Renal pelvis (tissue), 4 donors: ENCODE data around the gene PARG. TPM values are rescaled to one million over a fixed set of nuclear protein-coding genes. Genes with fewer than 3 reads are reported as not detected.
"Not testable (repeated sequence)": the region's sequence is repeated elsewhere in the genome, so short reads cannot be mapped to it uniquely, and the experiment has no call there.

Experiments used
- DNase-seq: peaks from one replicate; pipeline ENCODE4 v3.0.0-alpha.2; 2013
- polyA plus RNA-seq, 3 donors: library from polyadenylated mRNA; unstranded; fragments of 120-200 nt; gene quantifications; one replicate each; pipeline ENCODE4 v1.2.1, GENCODE V29; 2013; ENCODE audit not compliant: insufficient read length in 3 of 3

PARG gene
- polyA plus RNA-seq, 3 donors = 32.9 to 42.3 (median 41.6) TPM

GRCh38 chr10:49908290-49909080 is 33.3 kb downstream of the PARG start:
- not testable (repeated sequence) for DNase-seq

GRCh38 chr10:49903829-49904228 is 38.0 kb downstream of the PARG start:
- DNase-seq = not testable (repeated sequence)

DNA sequence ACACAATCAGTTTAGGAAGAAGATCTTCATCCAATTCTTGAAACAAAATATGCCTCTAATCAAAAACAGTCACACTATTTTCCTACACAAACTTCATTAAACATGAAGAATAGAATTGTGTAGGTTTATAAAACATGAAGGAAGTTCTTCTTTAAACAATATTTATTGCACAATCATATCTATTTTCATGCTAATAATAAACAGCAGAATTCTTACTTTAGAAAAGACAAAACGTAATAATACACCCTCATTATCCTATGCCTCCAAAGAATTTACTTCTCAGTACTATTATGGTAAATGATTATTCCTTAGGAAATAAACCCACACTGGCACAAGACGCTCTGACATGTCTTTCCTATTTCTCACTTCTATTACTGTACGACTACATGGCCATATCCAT is 41.4 kb downstream of the PARG start:
- DNase-seq = not testable (repeated sequence)

DNA sequence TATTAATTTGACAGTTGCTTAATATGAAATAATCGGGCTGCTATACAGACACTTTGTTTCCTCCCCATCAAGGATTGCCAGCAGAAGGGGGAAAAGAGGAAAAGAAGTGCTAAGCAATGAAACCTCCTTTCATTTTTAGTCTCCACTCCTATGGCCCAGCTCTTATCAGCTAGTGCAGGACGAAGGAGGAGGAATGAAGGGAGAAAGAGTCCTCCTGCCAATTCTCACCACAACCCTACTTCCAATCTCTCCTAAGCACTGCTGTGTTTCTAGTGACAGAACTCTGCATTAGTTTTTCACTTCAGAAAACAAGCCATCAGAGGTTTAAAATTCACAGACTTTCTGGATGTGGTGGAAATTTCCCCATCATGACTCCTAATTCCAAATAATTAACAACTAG is 41.8 kb downstream of the PARG start:
- DNase-seq = not testable (repeated sequence)

DNA sequence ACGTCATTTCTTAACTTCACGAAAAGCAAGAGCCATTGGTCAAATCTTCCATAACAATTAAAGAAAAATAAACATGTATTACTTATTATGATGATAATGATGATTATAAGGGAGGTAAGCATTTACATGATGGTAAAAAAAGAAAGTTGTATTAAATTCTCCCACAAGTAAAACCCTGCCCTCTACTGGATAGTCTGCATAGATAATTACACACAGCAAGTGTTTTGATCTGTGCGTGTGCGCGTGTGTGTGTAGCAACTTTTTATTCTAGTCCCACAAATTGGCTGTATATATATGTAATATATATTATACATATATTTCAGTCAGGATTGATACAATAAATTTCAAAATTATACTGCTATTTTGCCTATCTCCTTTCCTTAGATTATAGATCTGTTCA is 51.8 kb downstream of the PARG start:
- not testable (repeated sequence) for DNase-seq

- DNase-seq = not testable (repeated sequence)
These were observed 57.0 kb downstream of the PARG start for GRCh38 chr10:49884739-49885331.

GRCh38 chr10:49883852-49884251 is 58.0 kb downstream of the PARG start:
- DNase-seq = not testable (repeated sequence)

- not testable (repeated sequence) for DNase-seq
These were observed 59.5 kb downstream of the PARG start for GRCh38 chr10:49882327-49882726.

- DNase-seq = not testable (repeated sequence)
These were observed 69.1 kb downstream of the PARG start for GRCh38 chr10:49872740-49873139.

- not testable (repeated sequence) for DNase-seq
These were observed 70.4 kb downstream of the PARG start for GRCh38 chr10:49871462-49871861.

DNA sequence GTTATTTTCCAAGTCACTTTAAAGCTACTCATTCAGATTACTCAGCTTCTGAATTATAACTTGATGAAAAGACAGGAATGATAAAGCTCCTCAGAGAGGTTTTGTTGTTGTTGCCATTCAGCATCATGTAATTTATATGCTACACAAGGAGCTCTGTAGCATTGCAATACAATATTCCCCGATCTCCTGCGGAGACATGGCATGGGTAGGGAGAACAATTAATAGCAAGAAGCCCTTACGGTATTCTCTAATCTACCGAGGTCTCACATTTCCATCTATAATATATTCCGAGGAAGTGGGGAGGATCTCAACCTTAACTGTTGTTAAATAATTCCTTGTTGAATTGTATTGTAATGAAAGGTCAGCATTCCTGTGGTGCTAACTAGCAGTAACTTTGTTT is 81.9 kb downstream of the PARG start:
- not testable (repeated sequence) for DNase-seq

DNA sequence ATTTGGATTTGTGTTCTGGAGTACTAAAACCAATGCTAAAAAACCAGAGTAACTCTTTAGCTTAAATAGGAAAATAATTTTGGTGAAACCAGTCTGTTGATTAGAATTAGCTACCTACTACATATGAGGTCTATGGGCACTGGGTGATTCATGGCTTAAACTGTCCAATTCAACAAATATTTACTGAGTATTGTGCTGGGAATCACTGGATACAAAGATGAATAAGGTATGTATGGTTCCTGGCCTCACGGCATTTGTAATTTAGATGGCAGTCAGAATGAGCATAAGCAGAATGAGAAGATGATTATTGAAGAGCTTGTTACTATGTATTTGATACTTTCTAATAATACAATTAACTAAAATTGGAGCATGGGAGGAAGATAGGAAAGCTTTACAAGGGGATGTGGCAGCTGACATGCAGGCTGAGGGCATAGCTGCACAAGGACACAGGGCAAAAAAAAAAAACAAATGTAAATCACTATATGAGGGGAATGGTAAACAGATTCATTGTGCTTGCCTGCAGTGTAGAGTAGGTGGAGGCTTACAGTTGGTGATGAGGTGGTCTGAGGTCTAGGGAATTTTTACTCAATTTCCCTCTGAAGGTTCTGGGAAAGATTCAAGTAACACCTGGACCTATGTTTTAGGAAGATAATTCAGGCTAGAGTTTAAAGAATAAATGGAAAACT is 83.0 kb downstream of the PARG start:
- DNase-seq = not testable (repeated sequence)

- not testable (repeated sequence) for DNase-seq
These were observed 92.3 kb downstream of the PARG start for GRCh38 chr10:49849520-49849919.

DNA sequence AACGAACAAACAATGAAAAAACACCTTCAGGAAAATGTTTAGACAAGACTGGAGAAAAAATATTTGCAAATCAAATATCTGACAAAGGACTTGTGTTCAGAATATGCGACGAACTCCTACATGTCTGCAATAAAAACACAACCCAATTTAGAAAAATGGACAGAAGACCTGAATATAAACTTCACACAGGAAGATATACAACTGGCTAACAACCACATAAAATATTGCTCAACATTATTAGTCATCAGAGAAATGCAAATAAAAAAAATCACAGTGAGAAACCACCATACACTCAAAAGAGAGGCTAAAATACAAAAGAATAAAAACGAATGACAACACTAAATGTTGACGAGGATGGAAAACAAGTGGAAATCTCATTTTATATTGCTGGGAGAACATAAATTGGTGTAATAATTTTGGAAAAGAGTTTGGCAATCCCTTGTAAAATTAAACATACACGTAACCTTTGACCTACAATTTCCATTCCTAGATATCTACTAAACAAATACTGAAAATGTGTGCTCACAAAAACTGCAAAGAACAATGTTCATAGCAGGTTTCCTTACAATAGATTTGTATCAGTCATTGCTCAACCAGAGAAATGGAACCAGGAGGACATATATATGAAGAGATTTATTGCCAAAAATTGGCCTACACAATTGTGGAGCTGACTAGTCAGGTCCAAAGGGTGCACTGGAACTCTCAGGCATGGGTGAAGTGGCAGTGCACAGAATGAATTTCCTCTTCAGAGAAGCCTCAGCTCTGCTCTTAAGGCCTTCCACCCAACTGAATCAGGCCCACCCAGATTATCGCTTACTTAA is 96.8 kb downstream of the PARG start:
- DNase-seq = no peak

GRCh38 chr10:49842333-49842628 is 99.5 kb downstream of the PARG start:
- not testable (repeated sequence) for DNase-seq

DNA sequence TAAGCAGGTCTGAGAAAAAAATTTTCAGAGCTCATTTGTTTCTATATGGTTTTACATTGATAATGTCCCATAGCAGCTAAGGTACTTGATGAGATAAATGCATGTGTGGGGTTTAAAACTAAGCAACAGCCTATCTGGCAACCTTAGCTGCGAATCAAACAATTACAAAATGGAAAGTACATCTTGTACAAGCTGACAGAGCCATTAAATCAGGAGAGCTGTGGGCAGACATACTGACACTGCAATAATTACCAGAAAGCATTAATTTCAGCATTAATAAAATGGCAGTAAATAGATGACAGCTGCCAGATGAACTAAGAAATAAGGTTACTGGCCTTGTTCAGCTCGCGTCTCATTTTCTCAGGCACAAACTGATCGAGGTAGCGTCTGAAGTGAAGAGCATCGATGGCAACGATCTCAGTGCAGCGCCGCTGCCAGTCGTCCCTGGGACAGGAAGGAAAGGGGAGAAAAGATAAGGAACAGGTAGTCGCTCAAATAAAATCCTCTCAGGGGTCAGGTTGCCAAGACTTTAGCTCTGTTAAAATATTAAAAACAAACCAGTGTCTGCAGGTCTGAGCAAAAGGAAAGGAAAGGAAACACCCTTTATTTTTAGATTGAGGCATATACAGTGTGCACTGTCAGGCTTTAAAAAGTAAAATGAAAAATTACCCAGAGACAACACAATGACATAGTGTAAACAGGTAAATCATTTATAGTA is 100.1 kb downstream of the PARG start:
- DNase-seq = no peak

GRCh38 chr10:49837685-49838084 is 104.1 kb downstream of the PARG start:
- peak; percentile 14 for DNase-seq

DNA sequence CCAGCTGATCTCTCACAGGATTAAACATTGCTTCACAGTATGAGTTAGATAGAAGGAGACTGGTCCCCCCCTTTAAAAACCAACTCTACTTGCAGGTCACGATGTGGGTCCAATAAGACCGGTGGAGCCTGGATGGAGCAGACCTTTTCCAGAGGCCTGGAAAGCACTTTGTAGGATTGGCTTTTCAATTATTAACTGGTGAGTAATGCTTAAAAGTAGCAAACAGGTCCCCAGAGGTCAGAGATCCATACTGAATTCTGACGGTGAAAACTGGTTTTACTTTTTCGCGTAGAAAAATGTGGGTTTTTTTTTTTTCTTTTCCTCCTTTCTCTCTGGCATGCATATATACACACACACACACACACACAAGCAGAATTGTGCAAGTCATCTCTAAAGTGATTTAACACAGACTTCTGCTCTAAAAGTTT is 104.8 kb downstream of the PARG start:
- DNase-seq = peak; percentile 52

GRCh38 chr10:49834976-49835375 is 106.9 kb downstream of the PARG start:
- DNase-seq = no peak

GRCh38 chr10:49834201-49834600 is 107.6 kb downstream of the PARG start:
- DNase-seq = no peak

DNA sequence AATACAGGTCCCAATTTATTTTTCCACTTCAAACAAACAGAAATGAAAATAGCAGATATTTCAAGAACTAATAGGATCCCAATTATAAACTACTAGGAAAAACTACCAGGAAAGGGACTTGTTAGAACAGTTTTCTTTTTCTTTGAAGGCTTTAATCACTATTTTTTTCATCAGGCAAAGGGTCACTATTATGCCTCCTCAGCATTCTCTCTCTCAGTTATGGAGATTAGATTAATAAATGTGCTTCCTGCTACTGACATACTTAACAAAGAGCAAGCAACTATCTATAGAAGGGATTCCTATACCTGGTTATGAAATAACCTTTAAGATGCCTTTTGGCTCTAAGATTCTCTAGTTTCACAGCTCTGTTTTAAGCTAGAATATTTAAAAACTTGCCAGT is 108.7 kb downstream of the PARG start:
- DNase-seq = no peak
